ENCODE results near the gene TMEM156.

The TMEM156 gene, protein sequence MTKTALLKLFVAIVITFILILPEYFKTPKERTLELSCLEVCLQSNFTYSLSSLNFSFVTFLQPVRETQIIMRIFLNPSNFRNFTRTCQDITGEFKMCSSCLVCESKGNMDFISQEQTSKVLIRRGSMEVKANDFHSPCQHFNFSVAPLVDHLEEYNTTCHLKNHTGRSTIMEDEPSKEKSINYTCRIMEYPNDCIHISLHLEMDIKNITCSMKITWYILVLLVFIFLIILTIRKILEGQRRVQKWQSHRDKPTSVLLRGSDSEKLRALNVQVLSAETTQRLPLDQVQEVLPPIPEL

DNA sequence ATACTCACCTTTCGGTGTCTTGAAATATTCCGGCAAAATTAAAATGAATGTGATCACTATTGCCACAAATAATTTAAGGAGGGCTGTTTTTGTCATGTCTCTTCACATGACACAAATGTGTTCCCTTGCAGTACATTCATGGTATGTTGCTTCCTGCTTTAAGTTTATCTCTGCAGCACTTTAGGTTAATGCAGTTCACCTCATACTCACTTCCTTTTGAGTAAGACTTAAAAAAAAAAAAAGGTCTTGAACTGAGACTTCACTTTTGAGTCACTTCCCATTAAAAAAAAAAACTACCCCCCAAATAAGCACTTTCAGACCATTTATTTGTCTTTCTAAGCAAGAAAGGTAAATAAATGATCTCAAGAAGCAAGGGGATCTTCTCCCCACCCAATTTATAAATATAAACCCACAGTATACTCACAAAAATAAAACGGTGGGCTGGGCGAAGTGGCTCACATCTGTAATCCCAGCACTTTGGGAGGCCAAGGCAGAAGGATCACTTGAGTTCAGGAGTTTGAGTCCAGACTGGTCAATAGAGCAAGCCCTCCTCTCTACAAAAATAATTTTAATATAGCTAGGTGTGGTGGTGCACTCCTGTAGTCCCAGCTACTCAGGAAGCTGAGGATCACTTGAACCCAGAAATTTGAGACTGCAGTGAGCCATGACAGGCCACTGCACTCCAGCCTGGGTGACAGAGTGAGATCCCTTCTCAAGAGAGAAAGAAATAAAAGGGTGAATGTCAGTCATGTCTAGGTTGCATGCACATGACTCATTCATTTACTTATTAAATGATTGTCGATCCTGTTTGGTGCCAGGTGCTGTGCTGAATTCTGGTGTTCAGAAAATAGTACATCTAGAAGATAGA, at the start of gene TMEM156:
TMEM156 (minus strand) TSS at position 192 of the 868 bp plus-strand sequence; CDS start at position 96, 96 bp downstream.
- DNase-seq: no peak

DNA sequence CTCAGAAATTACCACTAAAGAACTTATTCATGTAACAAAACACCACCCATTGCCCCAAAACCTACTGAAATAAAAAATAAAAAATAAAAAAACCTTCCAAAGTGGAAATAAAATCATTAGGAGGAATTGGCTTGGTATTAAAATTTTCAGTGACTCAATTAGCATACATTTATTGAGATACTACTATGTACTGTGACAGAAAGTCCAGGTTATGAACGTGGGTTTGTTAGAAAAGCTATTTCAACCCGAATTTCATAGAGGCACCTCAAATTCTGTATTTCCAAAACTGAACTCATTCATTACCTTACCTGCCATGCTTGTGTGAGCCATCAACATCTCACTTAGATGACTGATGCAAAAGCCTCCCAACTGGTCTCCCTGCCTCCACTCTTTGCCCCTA, 46.6 kb upstream of the TMEM156 start:
- DNase-seq: no peak

DNA sequence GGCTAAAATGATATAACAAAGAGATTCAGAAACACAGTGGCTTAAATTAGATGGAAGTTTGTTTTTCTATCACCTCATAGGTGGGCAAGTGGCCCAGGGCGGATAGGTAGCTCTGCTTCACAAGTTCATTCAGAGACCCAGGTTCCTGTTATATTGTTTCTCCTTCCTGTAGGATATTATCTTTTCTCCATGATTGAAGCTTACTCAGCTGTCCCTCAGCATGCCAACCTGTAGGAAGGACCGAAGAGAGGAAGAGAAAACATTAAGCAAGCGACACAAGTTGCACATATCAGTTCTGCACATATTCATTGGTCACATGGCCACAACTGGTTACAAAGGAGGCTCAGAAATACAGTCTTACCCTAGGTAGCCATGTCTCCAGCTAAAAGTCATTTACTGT, 36.7 kb upstream of the TMEM156 start:
- no peak for DNase-seq

DNA sequence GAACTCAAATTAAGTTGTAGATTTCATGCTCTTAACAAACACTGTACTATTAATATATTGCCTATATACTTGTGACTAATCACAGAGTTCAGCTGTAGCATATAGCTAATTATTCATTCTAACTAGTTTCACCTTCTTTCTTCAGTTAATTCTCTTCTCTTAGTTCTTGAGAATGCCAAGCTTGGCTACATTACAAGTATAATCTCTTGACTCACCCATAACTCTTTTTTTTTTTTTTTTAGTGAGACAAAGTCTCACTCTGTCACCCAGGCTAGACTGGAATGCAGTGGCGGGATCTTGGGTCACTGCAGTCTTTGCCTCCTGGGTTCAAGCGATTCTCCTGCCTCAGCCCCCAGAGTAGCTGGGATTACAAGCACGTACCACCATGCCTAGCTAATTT, 35.2 kb upstream of the TMEM156 start:
- DNase-seq: no peak

DNA sequence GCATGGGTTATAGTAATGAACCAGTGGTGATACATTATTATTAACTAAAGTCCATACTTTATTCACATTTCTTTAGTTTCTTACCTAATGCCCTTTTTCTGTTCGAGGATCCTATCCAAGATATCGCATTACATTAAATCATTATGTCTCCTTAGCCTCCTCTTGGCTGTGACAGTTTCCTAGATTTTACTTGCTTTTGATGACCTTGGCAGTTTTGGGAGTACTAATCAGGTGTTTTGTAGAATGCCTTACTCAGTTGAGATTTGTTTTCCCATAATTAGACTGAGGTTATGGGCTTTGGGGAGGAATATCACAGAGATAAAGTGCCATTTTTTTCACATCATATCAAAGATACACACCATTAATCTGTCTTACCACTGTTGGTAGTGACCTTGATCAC, 34.8 kb upstream of the TMEM156 start:
- no peak for DNase-seq

DNA sequence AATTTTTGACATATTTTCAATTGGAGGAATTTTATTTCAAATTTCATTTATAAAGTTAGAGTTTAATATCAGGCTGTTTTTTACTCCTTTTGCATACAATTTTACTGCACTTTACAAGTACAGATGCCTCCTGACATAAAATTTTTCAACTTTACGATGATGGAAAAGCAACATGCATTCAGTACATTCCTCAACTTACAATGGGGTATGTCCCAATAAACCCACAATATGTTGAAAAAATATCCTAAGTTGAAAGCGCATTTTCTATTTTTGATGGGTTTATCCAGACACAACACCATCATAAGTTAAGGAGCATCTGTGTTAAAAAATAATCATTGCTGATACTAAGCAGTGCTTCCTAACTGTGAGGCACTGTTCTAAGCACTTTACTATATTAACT, 34.2 kb upstream of the TMEM156 start:
- DNase-seq: no peak

DNA sequence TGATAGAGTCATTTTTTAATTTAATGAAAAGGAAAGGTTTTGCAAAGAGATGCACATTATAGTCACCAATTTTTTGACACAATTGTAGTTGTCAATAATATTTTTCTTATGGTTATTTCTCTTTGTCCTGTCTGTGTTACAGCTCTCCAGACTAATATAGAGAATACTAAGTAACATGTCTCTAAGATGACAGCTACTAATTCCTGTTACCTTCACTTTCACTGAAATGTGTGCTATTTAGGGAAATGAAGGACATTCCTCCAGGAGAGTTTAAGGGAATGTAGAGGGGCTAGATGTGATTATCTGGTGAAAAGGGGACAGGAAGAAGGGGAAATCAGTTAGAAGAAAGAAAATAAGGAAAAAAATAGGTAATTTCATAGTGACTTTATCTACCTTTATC, 31.2 kb upstream of the TMEM156 start:
- DNase-seq: no peak

DNA sequence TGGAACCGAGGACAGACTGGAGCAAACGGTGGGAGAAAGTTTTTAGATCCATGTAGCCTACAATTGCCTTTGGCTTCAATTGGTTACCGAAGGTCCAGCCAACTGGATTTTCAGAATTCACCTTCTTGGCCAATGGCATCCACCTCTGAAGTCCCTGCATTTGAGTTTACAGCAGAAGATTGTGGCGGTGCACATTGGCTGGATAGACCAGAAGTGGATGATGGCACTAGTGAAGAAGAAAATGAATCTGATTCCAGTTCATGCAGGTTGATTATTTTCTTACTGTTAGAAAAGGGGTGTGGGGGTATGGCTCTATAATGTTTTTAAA, 30.5 kb upstream of the TMEM156 start:
- DNase-seq: no peak

DNA sequence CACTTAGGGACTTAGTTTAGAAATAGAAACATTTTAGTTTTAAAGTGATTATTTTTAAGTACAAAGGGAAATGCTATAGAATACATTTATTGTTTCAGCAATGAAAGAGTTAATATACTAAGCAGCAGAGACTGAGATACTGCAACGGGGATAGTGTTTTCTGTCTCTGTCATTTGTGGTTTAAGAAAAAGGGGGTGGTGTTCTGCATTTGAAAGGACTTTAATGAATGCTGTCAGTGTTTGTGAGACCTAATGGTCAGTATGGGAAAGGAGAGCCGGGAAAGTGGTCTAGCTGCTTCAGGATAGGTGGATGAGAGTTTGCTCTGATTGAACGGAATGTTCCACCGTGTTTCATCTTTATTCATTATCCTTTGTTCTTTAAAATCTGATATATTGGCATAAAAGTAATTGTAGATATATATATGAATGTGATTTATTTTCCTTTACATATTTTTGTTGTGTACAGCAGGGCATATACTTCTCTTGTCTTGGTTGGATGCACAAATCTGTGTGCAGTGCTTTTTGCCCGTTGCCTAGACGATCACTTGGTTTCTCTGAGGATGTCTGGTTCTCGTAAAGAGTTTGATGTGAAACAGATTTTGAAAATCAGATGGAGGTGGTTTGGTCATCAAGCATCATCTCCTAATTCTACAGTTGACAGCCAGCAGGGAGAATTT, 30.0 kb upstream of the TMEM156 start, which contains the start of gene KLHL5:
KLHL5 (plus strand) TSS at position 139 of the 676 bp plus-strand sequence; CDS start at position 560, 421 bp downstream.
- DNase-seq: no peak

DNA sequence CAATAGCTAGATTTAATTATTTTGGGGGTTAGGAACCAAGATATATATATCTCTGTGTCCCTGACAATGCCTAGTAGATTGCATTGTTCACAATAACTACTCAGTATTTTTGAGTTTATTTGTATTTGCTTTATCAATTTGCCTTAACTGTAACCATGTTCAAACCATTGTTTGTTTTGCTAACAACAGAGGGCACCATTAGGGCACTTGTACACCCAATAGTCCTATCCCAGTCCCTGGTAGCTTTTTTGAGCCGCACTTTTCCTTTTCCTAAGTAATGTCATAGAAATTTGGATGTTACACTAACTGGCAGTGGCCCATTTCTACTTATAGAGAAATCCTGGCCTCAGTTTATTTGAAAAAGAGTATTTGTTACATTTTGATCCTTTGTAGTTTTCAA, 29.2 kb upstream of the TMEM156 start:
- DNase-seq: no peak

DNA sequence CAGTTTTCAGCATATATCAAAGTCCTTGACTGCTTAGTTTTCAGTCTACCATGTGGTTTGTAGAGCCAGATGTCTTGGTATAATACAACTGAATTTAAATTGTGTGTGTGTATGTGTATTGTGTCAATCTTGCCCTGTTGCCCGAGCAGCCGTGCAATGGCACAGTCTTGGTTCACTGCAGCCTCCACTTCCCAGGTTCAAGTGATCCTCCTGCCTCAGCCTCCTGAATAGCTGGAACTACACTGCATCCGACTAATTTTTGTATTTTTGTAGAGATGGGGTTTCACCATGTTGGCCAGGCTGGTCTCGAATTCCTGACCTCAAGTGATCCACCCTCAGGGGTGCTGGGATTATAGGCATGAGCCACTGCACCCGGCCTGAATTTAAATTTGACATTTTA, 23.8 kb upstream of the TMEM156 start:
- DNase-seq: no peak

DNA sequence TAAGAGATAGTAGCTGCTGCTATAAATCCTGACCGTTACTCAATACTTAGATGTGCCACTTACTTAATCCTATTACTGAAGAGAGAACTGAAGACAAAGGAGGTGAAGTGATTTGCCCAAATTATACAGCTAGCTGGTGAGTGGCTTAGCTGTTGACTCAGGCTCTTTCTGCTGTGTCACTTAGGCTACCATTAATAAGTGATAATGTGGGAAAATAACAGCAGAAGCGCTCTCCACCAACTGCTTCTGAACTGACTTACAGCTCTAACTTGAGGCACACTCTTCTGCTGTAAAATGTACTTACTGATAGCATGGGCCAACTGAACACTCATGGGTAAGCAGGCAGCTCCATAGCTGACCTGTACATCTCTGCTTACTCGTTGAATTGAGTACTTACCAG, 22.3 kb upstream of the TMEM156 start:
- peak; percentile 88 for DNase-seq

DNA sequence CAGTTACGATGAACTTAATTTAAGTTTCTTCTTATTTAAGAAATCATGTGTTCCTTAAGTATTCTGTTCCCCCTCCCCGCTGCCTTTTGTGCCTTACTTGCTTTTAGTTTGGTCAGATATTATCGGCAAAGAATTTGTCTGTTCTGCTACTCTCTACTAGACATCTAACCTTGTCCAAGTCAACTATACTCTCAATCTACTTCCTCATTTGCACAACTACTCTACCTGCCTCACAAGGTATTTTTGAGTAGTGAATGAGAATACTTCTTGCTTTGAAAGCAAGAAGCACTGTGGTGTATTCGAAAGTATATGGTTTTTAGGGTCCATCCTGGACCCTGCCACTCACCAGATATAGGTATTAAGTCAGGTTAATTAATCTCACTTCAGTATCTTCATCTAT, 21.8 kb upstream of the TMEM156 start:
- no peak for DNase-seq

DNA sequence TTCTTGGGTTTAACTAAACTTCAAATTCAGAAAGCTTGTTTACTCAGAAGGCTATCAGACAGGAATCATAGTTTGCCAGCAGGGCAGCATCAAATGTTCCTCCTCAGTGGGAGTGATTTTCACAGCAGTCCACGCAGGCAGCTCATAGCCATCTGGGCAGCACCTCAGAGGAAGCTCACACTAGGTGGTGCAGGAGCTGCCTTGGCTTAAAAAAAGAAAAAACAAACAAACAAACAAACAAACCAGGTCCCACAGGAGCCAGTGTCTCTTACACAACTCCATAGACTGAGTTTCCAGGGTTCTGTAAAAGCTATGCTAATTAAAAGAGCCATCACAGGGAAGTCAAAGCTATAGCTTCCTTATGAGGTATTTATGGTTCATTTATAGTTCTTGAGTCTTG, 19.3 kb upstream of the TMEM156 start:
- no peak for DNase-seq

DNA sequence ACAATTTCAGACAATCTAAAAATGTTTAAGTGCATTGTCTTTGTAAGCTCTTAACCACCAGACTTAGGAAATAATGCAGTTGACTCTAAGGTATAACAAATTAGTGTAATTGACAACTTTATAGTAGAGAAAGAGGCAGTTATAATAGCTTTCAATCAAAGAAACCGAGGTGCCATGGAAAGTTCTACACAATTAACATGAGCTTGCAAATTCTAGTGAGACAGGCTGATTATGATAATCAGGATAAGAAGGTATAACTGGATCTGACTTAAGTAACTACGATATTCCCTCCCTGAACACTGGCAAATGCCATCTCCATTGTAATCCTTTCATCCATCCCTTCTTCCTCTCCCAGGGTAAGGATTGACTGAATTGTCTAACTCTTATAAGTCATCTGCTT, 18.4 kb upstream of the TMEM156 start:
- DNase-seq: no peak

DNA sequence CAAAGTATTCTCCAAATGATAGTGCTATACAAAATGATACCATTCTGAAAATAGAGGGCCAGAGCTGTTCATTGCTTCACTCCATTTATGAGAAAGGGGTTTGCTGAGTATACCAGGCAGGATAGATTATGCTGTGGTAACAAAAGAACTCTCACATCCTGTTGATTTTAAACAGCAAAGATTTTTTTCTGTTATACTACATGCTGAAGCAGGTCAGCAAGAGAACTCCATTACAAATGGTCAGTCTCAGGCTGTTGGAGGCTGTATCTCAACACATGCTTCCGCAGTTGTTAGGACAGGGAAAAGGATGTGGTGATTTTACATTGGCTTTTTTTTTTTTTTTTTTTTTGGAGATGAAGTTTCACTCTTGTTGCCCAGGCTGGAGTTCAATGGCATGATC, 16.1 kb upstream of the TMEM156 start:
- DNase-seq: no peak

DNA sequence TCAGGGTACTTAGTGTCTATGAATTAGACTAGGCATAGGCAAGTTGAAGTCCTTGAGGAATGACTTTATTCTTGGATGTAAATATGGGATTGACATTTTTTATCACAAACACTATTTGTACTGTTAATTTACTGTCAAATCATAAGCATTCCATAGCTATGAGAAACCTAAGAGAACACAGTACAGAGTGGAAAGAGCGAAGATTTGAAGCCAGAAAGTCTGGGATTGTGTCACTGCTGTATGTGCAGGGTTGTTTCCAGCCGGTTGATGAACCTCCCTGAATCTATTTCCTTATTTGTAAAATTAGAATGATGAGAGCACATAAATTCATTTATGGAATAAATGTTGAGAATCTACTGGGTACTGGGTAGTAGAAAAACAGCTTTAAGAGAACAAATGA, 15.5 kb upstream of the TMEM156 start:
- no peak for DNase-seq

DNA sequence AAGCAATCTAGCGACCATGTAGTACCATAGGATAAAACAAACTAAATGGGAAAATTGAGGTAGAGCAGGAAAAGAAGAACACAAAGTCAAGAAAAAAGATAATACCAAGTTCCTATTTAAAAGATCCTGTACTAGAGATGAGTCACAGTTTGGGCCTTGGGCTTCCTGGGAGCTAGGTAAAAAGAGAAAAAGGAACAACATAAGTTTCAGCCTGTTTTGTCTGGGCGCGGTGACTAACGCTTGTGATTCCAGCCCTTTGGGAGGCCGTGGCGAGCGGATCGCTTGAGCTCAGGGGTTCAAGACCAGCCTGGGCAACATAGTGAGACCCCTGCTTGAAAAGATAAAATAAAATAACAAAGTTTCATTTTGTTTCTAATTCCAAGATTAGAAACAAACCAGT, 14.0 kb upstream of the TMEM156 start:
- no peak for DNase-seq

DNA sequence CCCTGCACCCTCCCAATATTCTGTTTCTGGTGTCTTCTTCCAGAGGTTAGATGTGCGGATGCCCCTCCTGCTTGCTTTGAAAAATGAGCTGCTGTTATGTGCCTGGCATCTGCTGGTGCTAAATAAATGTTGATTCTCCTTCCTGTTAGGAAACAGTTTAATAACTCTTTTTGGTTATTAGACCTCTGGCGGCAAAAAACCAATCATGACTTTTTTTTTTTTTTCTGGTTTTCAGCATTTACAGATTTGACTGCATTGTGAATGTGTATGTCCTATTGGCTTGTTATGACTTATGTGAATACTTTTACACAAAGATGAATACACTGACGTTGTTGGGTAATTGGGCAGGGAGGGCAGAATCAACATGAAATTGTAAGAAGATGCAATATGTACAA, 13.6 kb upstream of the TMEM156 start:
- no peak for DNase-seq

DNA sequence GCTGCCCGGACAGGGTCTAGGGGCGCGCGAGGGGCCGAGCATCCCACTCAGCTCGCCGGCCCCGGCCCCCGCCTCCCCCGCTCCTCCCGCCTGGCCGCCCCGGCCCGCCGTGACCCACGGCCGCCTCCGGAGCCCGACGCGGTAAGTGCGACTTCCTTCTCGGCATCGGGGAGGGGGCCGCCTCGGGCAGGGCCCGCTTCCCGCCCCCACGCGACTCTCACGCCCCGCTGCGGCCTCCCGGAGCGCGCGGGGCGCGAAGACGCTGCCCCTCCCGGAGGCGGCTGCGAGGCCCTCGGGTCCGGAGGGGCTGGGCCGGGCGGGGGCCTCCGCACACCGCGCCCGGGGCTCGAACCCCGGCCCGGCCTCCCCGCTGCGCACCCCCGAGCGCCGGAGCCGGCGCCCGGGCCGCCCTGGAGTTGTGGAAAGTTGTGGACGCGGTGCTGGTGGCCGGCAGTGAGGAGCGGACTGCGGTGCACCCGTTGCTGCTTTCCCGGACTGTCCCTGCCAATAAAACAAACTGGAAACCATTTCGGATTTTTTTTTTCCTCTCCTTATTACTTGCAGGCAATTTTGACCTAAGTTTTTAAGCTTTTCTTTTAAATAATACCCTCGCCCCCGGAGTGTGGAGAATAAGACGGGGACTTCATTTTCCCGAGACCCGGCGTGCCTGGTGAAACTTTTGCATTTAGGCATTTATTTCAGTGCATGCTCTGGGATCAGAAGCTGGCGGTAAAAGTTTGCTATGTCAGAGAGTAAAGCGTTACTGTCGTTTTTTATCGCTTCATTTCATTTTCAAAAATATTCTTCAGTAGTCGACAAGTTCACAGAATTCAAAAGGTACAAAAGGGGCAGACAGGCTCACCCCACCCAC, 13.0 kb upstream of the TMEM156 start:
- DNase-seq: no peak

DNA sequence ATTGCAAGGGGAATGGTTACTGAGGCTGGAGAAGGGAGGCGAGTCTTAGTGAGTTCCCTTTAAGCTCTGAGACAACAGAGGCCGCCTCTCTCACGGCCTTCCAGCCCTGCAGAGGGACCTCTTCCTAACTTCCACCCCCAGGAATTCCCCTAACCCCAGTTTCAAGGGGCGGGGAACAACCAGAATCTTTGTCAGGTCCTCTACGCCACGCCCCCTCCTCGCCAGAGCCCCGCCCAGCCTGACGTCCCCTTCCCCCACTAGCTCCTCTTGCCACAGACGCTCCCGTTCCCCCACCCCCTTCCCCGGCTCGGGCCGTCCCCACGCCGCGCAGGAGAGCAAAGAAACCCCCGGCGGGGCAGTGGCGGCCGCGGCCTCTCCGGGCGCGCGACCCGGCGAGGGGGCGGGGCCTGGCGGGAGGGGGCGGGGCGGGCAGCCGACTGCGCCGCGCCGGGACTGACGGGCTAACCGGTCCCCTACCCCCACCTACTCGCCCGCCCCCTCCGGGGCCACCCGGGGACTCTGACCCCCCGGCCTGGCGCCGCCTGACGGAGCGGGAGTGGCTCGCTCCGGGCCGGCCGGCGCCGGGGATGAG, 12.3 kb upstream of the TMEM156 start:
- DNase-seq: peak; percentile 45

DNA sequence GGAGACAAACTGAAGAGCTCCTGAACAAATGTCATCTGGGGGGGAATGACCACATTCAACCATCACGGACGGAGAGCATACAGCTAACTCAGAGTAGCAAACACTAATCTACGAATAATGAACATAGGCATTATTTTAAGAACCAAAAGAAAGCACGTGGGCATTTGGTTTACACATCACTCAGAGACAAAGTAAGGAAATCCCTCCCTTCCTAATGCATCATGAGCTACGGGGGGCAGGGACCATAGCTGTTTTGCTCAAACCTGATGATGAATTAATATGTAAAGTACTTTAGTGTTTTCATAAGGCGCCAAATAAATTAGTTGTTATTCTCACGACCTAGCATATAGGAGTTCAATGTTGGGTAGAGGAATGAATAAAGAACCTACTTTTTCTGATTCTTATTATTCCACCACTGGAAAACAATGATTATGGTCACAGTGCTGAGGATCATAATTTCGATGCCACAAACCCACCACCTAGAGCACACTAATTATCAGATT, 11.7 kb upstream of the TMEM156 start:
- no peak for DNase-seq
